K562 (cell line): ENCODE measurements around the gene DDR2.

Source experiments
- POU5F1 ChIP-seq: fragments of 150-350 bp; IDR thresholded peaks from 2 replicates; pipeline ENCODE4 v1.6.1; 2014; ENCODE audit warnings: borderline replicate concordance, low read length, low read depth, mild to moderate bottlenecking; ENCODE audit not compliant: partially characterized antibody
- USF2 ChIP-seq: sonication (generic); formaldehyde crosslinking; IDR thresholded peaks from 2 replicates; pipeline ENCODE4 v1.5.0; 2020; ENCODE audit warnings: missing genetic modification reagents

- TF ChIP-seq USF2 (no peak), POU5F1 (no peak)
These were observed 101.8 kb downstream of the DDR2 start for GRCh38 chr1:162734047-162734446.
